HG02571 (cell line): ENCODE results near the gene LHX3.
"Not testable (repeated sequence)": the region's sequence is repeated elsewhere in the genome, so short reads cannot be mapped to it uniquely, and the experiment has no call there.

Source experiments
- ATAC-seq: cut with Tn5 transposase; IDR thresholded peaks from one replicate; pipeline ENCODE4 v1.9.1; 2021; ENCODE audit warnings: mild to moderate bottlenecking, moderate library complexity; ENCODE audit not compliant: unreplicated experiment

LHX3 gene

GRCh38 chr9:136157477-136158265 lies 47.3 kb downstream of the LHX3 start:
- no peak for ATAC-seq

DNA sequence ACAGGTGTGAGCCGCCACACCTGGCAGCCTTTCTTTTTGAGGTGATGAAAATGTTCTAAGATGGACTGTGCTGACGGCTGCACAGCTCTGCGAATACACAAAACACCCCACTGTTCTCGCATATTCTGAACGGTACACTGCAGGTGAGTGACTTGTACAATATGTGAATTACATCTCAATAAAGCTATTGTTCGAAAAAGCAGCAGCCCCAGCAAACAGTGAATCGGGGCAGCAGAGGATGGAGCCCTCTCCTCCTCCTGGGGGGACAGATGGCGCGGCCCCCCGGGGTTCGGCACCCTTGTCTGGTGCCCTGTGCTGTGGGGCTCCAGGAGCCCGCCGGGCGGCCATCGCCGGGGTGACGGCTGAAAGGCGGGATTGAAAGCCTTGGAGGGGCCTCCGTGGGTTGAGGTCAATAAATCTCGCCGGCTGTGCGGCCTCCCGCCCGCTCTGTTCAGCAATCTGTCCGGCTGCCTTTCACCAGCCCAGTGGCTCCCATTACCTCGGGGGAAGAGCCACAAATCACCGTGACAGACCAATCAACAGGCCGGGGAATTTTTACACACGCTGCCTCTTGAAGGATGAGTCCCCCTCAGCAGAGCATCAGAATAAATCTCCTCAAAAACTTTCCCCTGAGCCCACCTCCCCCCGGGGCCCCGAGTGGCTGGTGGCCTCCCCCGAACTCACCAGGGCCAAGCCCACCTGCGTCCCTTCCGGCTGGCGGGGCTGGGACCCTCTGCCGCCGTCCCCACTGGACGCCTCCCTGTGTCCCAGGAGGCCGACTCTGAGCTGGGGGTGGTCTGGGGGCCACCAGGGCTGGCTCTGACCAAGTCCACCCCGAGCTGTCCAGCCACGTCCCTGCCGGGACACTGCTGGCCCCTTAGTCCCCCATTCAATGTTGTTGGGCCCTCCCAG lies 48.5 kb downstream of the LHX3 start:
- ATAC-seq: no peak

- ATAC-seq: no peak
These were observed 49.4 kb downstream of the LHX3 start for GRCh38 chr9:136155576-136155975.

DNA sequence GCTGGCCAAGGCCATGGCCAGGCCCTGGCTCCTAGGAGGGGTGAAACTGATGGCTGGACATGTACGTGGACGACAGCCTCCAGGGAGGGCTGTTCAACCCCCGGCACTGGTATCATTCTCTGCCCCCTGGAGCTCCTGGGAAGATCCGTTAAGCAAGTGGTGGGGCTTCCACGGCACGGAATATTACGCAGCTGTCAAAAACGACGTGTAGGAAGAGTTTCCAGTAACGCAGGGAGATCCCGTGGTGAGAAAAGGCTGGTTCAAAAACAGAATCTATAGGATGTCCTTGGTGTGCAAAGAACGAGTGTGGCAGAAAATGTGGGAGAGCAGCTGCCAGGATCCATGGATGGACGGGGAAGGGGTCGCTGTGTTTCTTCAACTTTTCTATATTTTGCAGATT lies 50.0 kb downstream of the LHX3 start:
- no peak for ATAC-seq

DNA sequence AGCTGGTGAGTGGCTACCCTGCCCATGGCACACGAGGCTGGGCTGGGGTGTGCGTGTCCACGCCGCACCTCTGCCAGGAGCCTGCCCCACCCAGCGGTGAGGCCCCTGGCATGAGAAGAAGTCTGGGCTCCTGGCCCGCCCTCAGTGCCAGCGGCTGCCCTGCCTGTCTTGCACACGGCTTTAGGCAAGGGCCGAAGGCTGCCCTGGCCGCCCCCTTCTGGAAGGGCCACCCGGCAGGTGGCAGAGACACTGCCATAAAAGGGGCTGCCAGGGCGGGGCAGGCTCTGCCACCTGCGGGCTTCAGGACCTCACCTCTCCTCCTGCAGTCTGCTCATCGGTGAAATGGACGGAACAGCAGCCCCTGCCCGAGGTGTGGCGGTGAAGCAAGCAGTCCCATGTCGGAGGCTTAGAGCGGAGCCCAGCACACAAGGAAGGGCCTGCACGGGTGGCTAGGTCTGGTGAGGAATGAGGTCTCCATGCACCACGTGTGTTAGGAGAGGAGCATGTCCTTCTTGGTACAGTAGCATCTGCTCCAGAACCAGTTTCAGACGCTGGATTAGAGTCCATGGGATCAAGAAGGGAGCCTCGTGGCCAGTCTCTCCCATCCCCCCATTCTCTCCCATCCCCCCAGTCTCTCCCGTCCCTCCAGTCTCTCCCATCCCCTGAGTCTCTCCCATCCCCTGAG lies 51.4 kb downstream of the LHX3 start:
- no peak for ATAC-seq

- no peak for ATAC-seq
These were observed 52.0 kb downstream of the LHX3 start for GRCh38 chr9:136152931-136153330.

DNA sequence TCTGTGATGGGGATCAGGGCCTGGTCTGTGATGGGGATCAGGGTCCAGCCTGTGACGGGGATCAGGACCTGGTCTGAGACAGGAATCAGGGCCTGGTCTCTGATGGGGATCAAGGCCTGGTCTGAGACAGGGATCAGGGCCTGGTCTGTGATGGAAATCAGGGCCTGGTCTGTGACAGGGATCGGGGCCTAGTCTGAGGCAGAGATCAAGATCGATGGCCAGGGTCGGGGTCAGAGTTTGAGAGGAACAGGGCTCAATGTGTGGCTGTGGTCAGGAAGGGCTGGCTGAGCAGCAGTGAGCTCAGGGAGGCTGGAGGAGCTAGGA lies 52.4 kb downstream of the LHX3 start:
- ATAC-seq: no peak

DNA sequence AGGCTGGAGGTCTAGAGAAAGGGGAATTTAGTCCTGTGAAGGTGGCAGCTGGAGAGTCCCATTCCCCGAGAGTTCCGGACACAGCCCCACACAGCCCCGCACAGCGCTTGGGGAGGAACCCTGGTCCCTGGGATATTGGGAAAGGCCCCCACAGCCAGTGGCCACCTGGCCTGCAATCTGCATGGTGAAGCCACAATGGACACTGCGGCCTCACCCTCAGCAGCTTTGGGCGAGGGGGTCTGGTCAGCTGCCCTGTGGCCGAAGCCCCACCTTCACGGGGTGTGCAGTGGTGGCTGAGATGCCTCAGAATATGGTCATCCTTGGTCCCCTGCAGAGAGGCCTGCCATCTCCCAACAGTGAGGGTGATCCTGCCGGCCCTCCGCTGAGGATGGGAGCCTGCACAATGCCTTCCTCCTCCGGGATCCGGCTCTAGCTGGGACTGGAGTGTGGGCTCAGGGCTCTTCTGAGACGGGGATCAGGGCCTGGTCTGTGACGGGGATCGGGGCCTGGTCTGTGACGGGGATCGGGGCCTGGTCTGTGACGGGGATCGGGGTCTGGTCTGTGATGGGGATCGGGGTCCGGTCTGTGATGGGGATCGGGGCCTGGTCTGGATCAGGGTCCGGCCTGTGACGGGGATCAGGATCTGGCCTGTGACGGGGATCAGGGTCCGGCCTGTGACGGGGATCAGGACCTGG lies 52.9 kb downstream of the LHX3 start:
- no peak for ATAC-seq

GRCh38 chr9:136151214-136151804 lies 53.6 kb downstream of the LHX3 start:
- ATAC-seq: no peak

DNA sequence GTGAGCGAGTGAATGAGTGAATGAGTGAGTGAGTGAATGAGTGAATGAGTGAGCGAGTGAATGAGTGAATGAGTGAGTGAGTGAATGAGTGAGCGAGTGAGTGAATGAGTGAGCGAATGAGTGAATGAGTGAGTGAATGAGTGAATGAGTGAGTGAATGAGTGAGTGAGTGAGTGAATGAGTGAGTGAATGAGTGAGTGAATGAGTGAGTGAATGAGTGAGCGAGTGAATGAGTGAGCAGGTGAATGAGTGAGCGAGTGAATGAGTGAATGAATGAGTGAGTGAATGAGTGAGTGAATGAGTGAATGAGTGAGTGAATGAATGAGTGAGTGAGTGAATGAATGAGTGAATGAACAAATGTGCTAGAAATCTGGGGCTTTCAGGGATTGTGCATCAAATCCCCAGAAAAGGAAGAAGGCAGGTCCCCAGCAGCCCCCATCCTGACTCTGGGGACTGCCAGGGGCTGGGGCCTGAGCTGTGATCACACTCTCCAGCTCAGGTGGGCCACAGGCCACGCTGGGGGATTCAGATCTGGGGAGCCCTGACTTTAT lies 54.2 kb downstream of the LHX3 start:
- not testable (repeated sequence) for ATAC-seq

- ATAC-seq: no peak
These were observed 55.1 kb downstream of the LHX3 start for GRCh38 chr9:136149853-136150252.

- no peak for ATAC-seq
These were observed 55.6 kb downstream of the LHX3 start for GRCh38 chr9:136149337-136149736.

DNA sequence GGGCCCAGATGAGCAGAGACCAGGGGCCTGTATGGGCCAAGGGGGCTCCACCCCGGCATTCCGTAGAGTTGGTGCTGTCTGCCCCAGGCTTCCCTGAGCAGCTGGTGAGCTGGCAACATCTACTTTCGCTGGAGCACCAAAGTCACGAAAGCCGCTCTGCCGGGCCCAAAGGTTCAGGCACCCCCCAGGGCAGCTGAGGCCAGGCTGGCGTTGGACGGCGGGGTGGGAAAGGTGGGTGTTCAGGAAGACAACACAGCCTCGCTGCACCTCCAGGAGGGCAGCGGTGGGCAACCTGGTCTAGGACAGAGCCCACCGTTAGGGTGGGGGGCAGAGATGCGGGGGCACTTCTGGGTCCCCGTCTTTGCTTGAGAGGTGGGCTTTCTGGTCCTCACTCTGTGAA lies 56.2 kb downstream of the LHX3 start:
- ATAC-seq: no peak

- ATAC-seq: no peak
These were observed 56.8 kb downstream of the LHX3 start for GRCh38 chr9:136147890-136148714.

DNA sequence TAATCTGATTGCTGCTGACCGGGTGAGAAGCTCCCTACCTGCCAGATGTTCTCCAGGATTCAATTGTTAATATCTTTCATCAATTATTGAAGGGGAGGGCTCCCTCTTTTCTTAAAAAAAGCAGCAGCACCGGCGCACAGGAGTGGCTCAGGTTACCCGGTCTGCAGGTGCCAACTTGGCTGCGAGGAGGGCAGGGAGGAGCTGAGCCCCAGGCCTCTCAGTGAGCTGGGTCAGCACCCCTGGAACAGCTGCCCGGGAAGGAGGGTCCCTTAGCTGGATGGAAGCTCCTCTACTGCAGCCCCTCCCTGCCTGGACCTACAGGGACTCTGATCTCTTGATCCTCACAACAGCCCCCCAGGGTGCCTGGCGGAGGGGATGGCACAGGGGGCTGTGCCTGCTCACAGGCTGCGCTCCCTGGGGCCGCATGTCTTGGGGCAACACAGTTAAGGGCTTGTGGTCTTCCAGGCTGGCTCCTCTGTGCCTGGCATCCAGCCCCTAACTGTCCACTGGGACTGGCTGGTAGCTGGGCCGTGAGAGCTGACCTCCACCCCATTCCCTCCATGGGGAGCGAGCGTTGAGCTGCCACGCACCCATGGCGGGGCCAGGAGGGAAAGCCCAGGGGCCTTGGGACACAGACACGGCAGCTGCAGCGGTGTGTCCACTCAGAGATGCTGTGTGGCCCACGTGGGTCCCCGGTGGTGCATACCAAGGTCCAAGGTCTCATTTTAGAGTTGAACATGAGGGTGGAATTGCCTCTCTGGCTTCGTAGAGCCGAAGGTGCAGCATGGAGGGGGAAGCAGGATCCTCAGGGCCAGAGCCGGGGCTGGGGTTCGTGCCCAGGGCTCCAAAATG lies 57.7 kb downstream of the LHX3 start:
- no peak for ATAC-seq
